ENCODE results near the gene NAALADL1. TPM values are rescaled to one million over a fixed set of nuclear protein-coding genes. Genes with fewer than 3 reads are reported as not detected.
"Not testable (repeated sequence)": the region's sequence is repeated elsewhere in the genome, so short reads cannot be mapped to it uniquely, and the experiment has no call there.

Gene NAALADL1
- total and polyA plus RNA-seq, 7 experiments from 2014 or later, result 12.2 to 25.3 (median 18.8) TPM

- H3K4me3 Mint-ChIP-seq; H3K27ac Mint-ChIP-seq; intact Hi-C loops (cut with micrococcal nuclease); H3K9me3 Mint-ChIP-seq; H3K36me3 ChIP-seq (ENCODE audit: control insufficient read depth in 2 of 3, insufficient read depth in 3 of 3, low read length in 3 of 3); H3K9me3 ChIP-seq (ENCODE audit: control insufficient read depth in 2 of 3, low read length in 3 of 3); H3K4me1 Mint-ChIP-seq; H3K4me1 ChIP-seq (ENCODE audit: control insufficient read depth in 2 of 2, insufficient read depth in 2 of 2, low read length in 2 of 2); H3K27me3 ChIP-seq (ENCODE audit: control insufficient read depth in 2 of 2, insufficient read depth in 2 of 2, low read length in 2 of 2); H3K27me3 Mint-ChIP-seq; H3K27ac ChIP-seq (ENCODE audit: low read depth, low read length); H3K4me3 ChIP-seq (ENCODE audit: low read length); ATAC-seq; DNase-seq; H3K36me3 Mint-ChIP-seq: not testable (repeated sequence)
- ChIA-PET POLR2A (interaction anchor here (1.6 kb wide), 1 partner anchor 9 kb away, joined by 3 read pairs; no protein-coding TSS in a partner anchor), CTCF (interaction anchor here (0.6 kb wide), 1 partner anchor 308 kb away, joined by 5 read pairs; no protein-coding TSS in a partner anchor)
Measured at GRCh38 chr11:65003968-65004367, 54.4 kb downstream of the NAALADL1 start.

- no peak overlapping the region for H3K4me3 Mint-ChIP-seq
- DNase-seq (no peak), ATAC-seq (no peak)
- CTCF ChIA-PET, result interaction anchor here (0.6 kb wide), 1 partner anchor 309 kb away, joined by 5 read pairs; no protein-coding TSS in a partner anchor
- no peak overlapping the region for H3K27ac Mint-ChIP-seq
- no peak overlapping the region for H3K4me3 ChIP-seq (ENCODE audit: low read length)
- H3K36me3 ChIP-seq (ENCODE audit: control insufficient read depth in 2 of 3, insufficient read depth in 3 of 3, low read length in 3 of 3), result no peaks in the 10 kb centered on the region
- no peaks in the 10 kb centered on the region for H3K9me3 Mint-ChIP-seq
- intact Hi-C loops (cut with micrococcal nuclease), result no loop called here
- H3K27me3 Mint-ChIP-seq, result no peaks in the 10 kb centered on the region
- POLR2A ChIA-PET, result interaction anchor here (0.9 to 1.6 kb wide), 2 partner anchors 9 to 46 kb away, joined by 3 to 4 read pairs; no protein-coding TSS in a partner anchor
- no peaks in the 10 kb centered on the region for H3K4me1 ChIP-seq (ENCODE audit: control insufficient read depth in 2 of 2, insufficient read depth in 2 of 2, low read length in 2 of 2)
- H3K36me3 Mint-ChIP-seq, result no peaks in the 10 kb centered on the region
- no peak overlapping the region for H3K27ac ChIP-seq (ENCODE audit: low read depth, low read length)
- peaks cover 0 to 7% (median 6%) of the 10 kb centered on the region in 7 donors for H3K4me1 Mint-ChIP-seq
- H3K9me3 ChIP-seq (ENCODE audit: control insufficient read depth in 2 of 3, low read length in 3 of 3), result no peaks in the 10 kb centered on the region
- H3K27me3 ChIP-seq (ENCODE audit: control insufficient read depth in 2 of 2, insufficient read depth in 2 of 2, low read length in 2 of 2), result no peaks in the 10 kb centered on the region
Measured at GRCh38 chr11:65003282-65003681, 55.1 kb downstream of the NAALADL1 start.

- Mint-ChIP-seq H3K4me3 (no peak overlapping the region), H3K27ac (no peak overlapping the region), H3K27me3 (no peaks in the 10 kb centered on the region), H3K4me1 (peaks cover 0 to 11% (median 6%) of the 10 kb centered on the region in 7 donors), H3K9me3 (no peaks in the 10 kb centered on the region), H3K36me3 (no peaks in the 10 kb centered on the region)
- ChIA-PET POLR2A (interaction anchor here (0.9 to 1.6 kb wide), 2 partner anchors 10 to 46 kb away, joined by 3 to 4 read pairs; no protein-coding TSS in a partner anchor), CTCF (no interaction called here)
- Histone ChIP-seq H3K4me1 (ENCODE audit: control insufficient read depth in 2 of 2, insufficient read depth in 2 of 2, low read length in 2 of 2) (no peaks in the 10 kb centered on the region), H3K4me3 (ENCODE audit: low read length) (no peak overlapping the region), H3K27ac (ENCODE audit: low read depth, low read length) (no peak overlapping the region), H3K36me3 (ENCODE audit: control insufficient read depth in 2 of 3, insufficient read depth in 3 of 3, low read length in 3 of 3) (no peaks in the 10 kb centered on the region), H3K9me3 (ENCODE audit: control insufficient read depth in 2 of 3, low read length in 3 of 3) (no peaks in the 10 kb centered on the region), H3K27me3 (ENCODE audit: control insufficient read depth in 2 of 2, insufficient read depth in 2 of 2, low read length in 2 of 2) (no peaks in the 10 kb centered on the region)
- intact Hi-C loops (cut with micrococcal nuclease), result no loop called here
- ATAC-seq (no peak), DNase-seq (no peak)
Measured at GRCh38 chr11:65002706-65003105, 55.6 kb downstream of the NAALADL1 start.

- peaks cover 0 to 23% (median 9%) of the 10 kb centered on the region in 7 donors for H3K4me1 Mint-ChIP-seq
- H3K36me3 ChIP-seq (ENCODE audit: control insufficient read depth in 2 of 3, insufficient read depth in 3 of 3, low read length in 3 of 3), result no peaks in the 10 kb centered on the region
- H3K9me3 ChIP-seq (ENCODE audit: control insufficient read depth in 2 of 3, low read length in 3 of 3), result no peaks in the 10 kb centered on the region
- ChIA-PET POLR2A (no interaction called here), CTCF (no interaction called here)
- H3K9me3 Mint-ChIP-seq, result no peaks in the 10 kb centered on the region
- peaks cover 0 to 5% (median 0%) of the 10 kb centered on the region in 5 donors for H3K27me3 Mint-ChIP-seq
- intact Hi-C loops (cut with micrococcal nuclease), result no loop called here
- H3K27ac ChIP-seq (ENCODE audit: low read depth, low read length), result no peak overlapping the region
- no peak overlapping the region for H3K4me3 Mint-ChIP-seq
- DNase-seq (no peak), ATAC-seq (no peak)
- H3K4me3 ChIP-seq (ENCODE audit: low read length), result no peak overlapping the region
- H3K27ac Mint-ChIP-seq, result no peak overlapping the region
- no peaks in the 10 kb centered on the region for H3K36me3 Mint-ChIP-seq
- H3K27me3 ChIP-seq (ENCODE audit: control insufficient read depth in 2 of 2, insufficient read depth in 2 of 2, low read length in 2 of 2), result no peaks in the 10 kb centered on the region
- H3K4me1 ChIP-seq (ENCODE audit: control insufficient read depth in 2 of 2, insufficient read depth in 2 of 2, low read length in 2 of 2), result no peaks in the 10 kb centered on the region
Measured at GRCh38 chr11:64999478-64999877, 58.9 kb downstream of the NAALADL1 start.

GRCh38 chr11:64998690-64999431, 59.5 kb downstream of the NAALADL1 start:
- Mint-ChIP-seq H3K4me1 (peaks cover 0 to 23% (median 9%) of the 10 kb centered on the region in 7 donors), H3K36me3 (no peaks in the 10 kb centered on the region), H3K27ac (peak overlapping the region in 5 of 9 donors; percentile 4 to 78 (median 51)), H3K4me3 (peak overlapping the region in 2 of 10 donors; percentile 48 to 61), H3K27me3 (peaks cover 0 to 5% (median 0%) of the 10 kb centered on the region in 5 donors), H3K9me3 (no peaks in the 10 kb centered on the region)
- H3K4me3 ChIP-seq (ENCODE audit: low read length), result no peak overlapping the region
- no peak for DNase-seq
- H3K36me3 ChIP-seq (ENCODE audit: control insufficient read depth in 2 of 3, insufficient read depth in 3 of 3, low read length in 3 of 3), result no peaks in the 10 kb centered on the region
- H3K27me3 ChIP-seq (ENCODE audit: control insufficient read depth in 2 of 2, insufficient read depth in 2 of 2, low read length in 2 of 2), result no peaks in the 10 kb centered on the region
- ChIA-PET CTCF (interaction anchor here (0.9 kb wide), 1 partner anchor 14 kb away, joined by 3 read pairs; no protein-coding TSS in a partner anchor), POLR2A (interaction anchor here (0.7 kb wide), 1 partner anchor 139 kb away, joined by 3 read pairs; no protein-coding TSS in a partner anchor)
- H3K27ac ChIP-seq (ENCODE audit: low read depth, low read length), result peak overlapping the region; percentile 1
- H3K4me1 ChIP-seq (ENCODE audit: control insufficient read depth in 2 of 2, insufficient read depth in 2 of 2, low read length in 2 of 2), result no peaks in the 10 kb centered on the region
- ATAC-seq, result no peak
- H3K9me3 ChIP-seq (ENCODE audit: control insufficient read depth in 2 of 3, low read length in 3 of 3), result no peaks in the 10 kb centered on the region
- intact Hi-C loops (cut with micrococcal nuclease), result no loop called here

- CTCF ChIA-PET, result interaction anchor here (0.9 kb wide), 1 partner anchor 15 kb away, joined by 3 read pairs; no protein-coding TSS in a partner anchor
- ATAC-seq, result no peak
- Mint-ChIP-seq H3K27me3 (peaks cover 0 to 5% (median 0%) of the 10 kb centered on the region in 5 donors), H3K9me3 (no peaks in the 10 kb centered on the region), H3K36me3 (no peaks in the 10 kb centered on the region), H3K4me3 (peak overlapping the region in 2 of 10 donors; percentile 48 to 61), H3K4me1 (peaks cover 0 to 23% (median 9%) of the 10 kb centered on the region in 7 donors), H3K27ac (peak overlapping the region in 5 of 9 donors; percentile 4 to 78 (median 44))
- POLR2A ChIA-PET, result no interaction called here
- H3K4me3 ChIP-seq (ENCODE audit: low read length), result no peak overlapping the region
- H3K27ac ChIP-seq (ENCODE audit: low read depth, low read length), result no peak overlapping the region
- no peak for DNase-seq
- H3K9me3 ChIP-seq (ENCODE audit: control insufficient read depth in 2 of 3, low read length in 3 of 3), result no peaks in the 10 kb centered on the region
- no peaks in the 10 kb centered on the region for H3K4me1 ChIP-seq (ENCODE audit: control insufficient read depth in 2 of 2, insufficient read depth in 2 of 2, low read length in 2 of 2)
- intact Hi-C loops (cut with micrococcal nuclease), result no loop called here
- H3K27me3 ChIP-seq (ENCODE audit: control insufficient read depth in 2 of 2, insufficient read depth in 2 of 2, low read length in 2 of 2), result no peaks in the 10 kb centered on the region
- no peaks in the 10 kb centered on the region for H3K36me3 ChIP-seq (ENCODE audit: control insufficient read depth in 2 of 3, insufficient read depth in 3 of 3, low read length in 3 of 3)
Measured at GRCh38 chr11:64998141-64998540, 60.2 kb downstream of the NAALADL1 start.
